Measurements from ENCODE around the gene NCCRP1. TPM values are rescaled to one million over a fixed set of nuclear protein-coding genes. Genes with fewer than 3 reads are reported as not detected.
"Not testable (repeated sequence)": the region's sequence is repeated elsewhere in the genome, so short reads cannot be mapped to it uniquely, and the experiment has no call there.

Gene NCCRP1
- total RNA-seq, 2 experiments from 2014 or later = not detected

- Histone ChIP-seq H3K27ac (ENCODE audit: low read depth in 1 of 2, low read length in 2 of 2) (no peak overlapping the region), H3K27me3 (ENCODE audit: control insufficient read depth in 1 of 2, insufficient read depth in 2 of 2, low read length in 2 of 2) (peaks cover 0 to under 1% of the 10 kb centered on the region in 2 experiments), H3K4me1 (ENCODE audit: insufficient read depth, low read length) (peaks cover 2% of the 10 kb centered on the region), H3K4me3 (ENCODE audit: low read length) (no peak overlapping the region), H3K9me3 (ENCODE audit: control insufficient read depth in 1 of 2, insufficient read depth in 1 of 2, low read length in 2 of 2) (no peaks in the 10 kb centered on the region), H3K36me3 (ENCODE audit: insufficient read depth, low read length) (no peaks in the 10 kb centered on the region)
- H3K4me3 Mint-ChIP-seq = no peak overlapping the region
- no peak for TF ChIP-seq CTCF (IDR thresholded peaks at IDR 0.05)
- peaks cover 31% of the 10 kb centered on the region for H3K27me3 Mint-ChIP-seq
- H3K9me3 Mint-ChIP-seq = no peaks in the 10 kb centered on the region
- H3K36me3 Mint-ChIP-seq (ENCODE audit: low read depth) = no peaks in the 10 kb centered on the region
- no peak for ATAC-seq (ENCODE audit: poor library complexity)
- DNase-seq = no peak
- H3K4me1 Mint-ChIP-seq (ENCODE audit: low read depth) = no peaks in the 10 kb centered on the region
- CTCF ChIA-PET = no interaction called here
- no peak overlapping the region for H3K27ac Mint-ChIP-seq
- POLR2A ChIA-PET = no interaction called here
- intact Hi-C loops (cut with DNase I, micrococcal nuclease) = no loop called here
Measured at GRCh38 chr19:39218230-39219007, 21.7 kb downstream of the NCCRP1 start.

- H3K4me3 Mint-ChIP-seq; H3K36me3 ChIP-seq (ENCODE audit: insufficient read depth, low read length); H3K36me3 Mint-ChIP-seq (ENCODE audit: low read depth); CTCF ChIA-PET; ATAC-seq (ENCODE audit: poor library complexity); H3K9me3 Mint-ChIP-seq; H3K27me3 ChIP-seq (ENCODE audit: control insufficient read depth in 1 of 2, insufficient read depth in 2 of 2, low read length in 2 of 2); H3K27ac ChIP-seq (ENCODE audit: low read depth in 1 of 2, low read length in 2 of 2); H3K4me3 ChIP-seq (ENCODE audit: low read length); POLR2A ChIA-PET; H3K27ac Mint-ChIP-seq; intact Hi-C loops (cut with DNase I, micrococcal nuclease); H3K4me1 ChIP-seq (ENCODE audit: insufficient read depth, low read length); H3K9me3 ChIP-seq (ENCODE audit: control insufficient read depth in 1 of 2, insufficient read depth in 1 of 2, low read length in 2 of 2); H3K4me1 Mint-ChIP-seq (ENCODE audit: low read depth): not testable (repeated sequence)
- DNase-seq = peak in 1 of 14 experiments; percentile 22
- H3K27me3 Mint-ChIP-seq = peaks cover 35% of the 10 kb centered on the region
Measured at GRCh38 chr19:39219108-39219507, 22.3 kb downstream of the NCCRP1 start.

- no peaks in the 10 kb centered on the region for H3K36me3 Mint-ChIP-seq (ENCODE audit: low read depth)
- no peak overlapping the region for H3K27ac Mint-ChIP-seq
- no peak overlapping the region for H3K4me3 Mint-ChIP-seq
- Histone ChIP-seq H3K4me3 (ENCODE audit: low read length) (no peak overlapping the region), H3K9me3 (ENCODE audit: control insufficient read depth in 1 of 2, insufficient read depth in 1 of 2, low read length in 2 of 2) (no peaks in the 10 kb centered on the region), H3K36me3 (ENCODE audit: insufficient read depth, low read length) (no peaks in the 10 kb centered on the region), H3K27me3 (ENCODE audit: control insufficient read depth in 1 of 2, insufficient read depth in 2 of 2, low read length in 2 of 2) (peaks cover 6 to 17% of the 10 kb centered on the region in 2 experiments), H3K4me1 (ENCODE audit: insufficient read depth, low read length) (no peaks in the 10 kb centered on the region), H3K27ac (ENCODE audit: low read depth in 1 of 2, low read length in 2 of 2) (no peak overlapping the region)
- peaks cover 46% of the 10 kb centered on the region for H3K27me3 Mint-ChIP-seq
- peak in 1 of 14 experiments; percentile 29 for DNase-seq
- ATAC-seq (ENCODE audit: poor library complexity) = no peak
- CTCF ChIA-PET = no interaction called here
- POLR2A ChIA-PET = no interaction called here
- intact Hi-C loops (cut with DNase I, micrococcal nuclease) = no loop called here
- TF ChIP-seq CTCF (IDR thresholded peaks at IDR 0.05) = no peak
- H3K4me1 Mint-ChIP-seq (ENCODE audit: low read depth) = no peaks in the 10 kb centered on the region
- no peaks in the 10 kb centered on the region for H3K9me3 Mint-ChIP-seq
Measured at GRCh38 chr19:39223703-39224279, 27.0 kb downstream of the NCCRP1 start.

Data from CD4-positive, alpha-beta T cell (primary cell).